ENCODE results near the gene DTX3L. TPM values are rescaled to one million over a fixed set of nuclear protein-coding genes. Genes with fewer than 3 reads are reported as not detected.

DTX3L gene
- total and polyA plus RNA-seq, 9 of the 15 experiments (the other 6 are each of a cell fraction or from before 2014, with no cell fraction given) = 2.3 to 6.5 (median 3.0) TPM

DNA sequence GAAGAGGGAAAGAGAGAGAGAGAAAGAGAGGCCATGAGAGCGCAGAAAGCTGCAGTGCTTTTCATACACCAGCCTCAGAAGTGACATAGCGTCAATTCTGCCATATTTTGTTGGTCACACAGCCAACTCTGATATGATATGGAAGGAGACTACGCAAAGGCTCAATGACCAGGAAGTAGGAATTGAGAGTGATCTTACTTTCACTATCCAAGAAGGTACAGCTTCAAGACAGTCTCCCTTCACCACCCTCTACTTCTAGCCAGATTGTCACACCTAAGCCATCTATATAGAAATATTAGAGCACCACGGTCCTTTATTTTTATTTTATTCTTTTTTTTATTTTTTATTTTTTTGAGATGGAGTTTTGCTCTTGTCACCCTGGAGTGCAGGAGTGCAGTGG is 34.4 kb downstream of the DTX3L start (continued):
- TF ChIP-seq, protein P1, sequence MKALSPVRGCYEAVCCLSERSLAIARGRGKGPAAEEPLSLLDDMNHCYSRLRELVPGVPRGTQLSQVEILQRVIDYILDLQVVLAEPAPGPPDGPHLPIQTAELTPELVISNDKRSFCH (CRISPR knock-in tag; IDR thresholded peaks at IDR 0.05) = no peak
- TF ChIP-seq, protein P1 (tag; IDR thresholded peaks at IDR 0.05) = no peak
- TF ChIP-seq NFIX (CRISPR knock-in tag; IDR thresholded peaks at IDR 0.05; ENCODE audit: low read depth) (no peak), NBN (IDR thresholded peaks at IDR 0.05; ENCODE audit: low read depth) (no peak), XRCC3 (IDR thresholded peaks at IDR 0.05) (no peak), PML (IDR thresholded peaks at IDR 0.05; ENCODE audit: low read length) (no peak), ILK (tag; IDR thresholded peaks at IDR 0.05; ENCODE audit: borderline replicate concordance, low read depth) (no peak), ZNF146 (CRISPR knock-in tag; IDR thresholded peaks at IDR 0.05; ENCODE audit: unreplicated experiment) (no peak), ELF1 (tag; IDR thresholded peaks at IDR 0.05) (peak; percentile 53), HDGF (IDR thresholded peaks at IDR 0.05) (no peak), HMGN3 (IDR thresholded peaks at IDR 0.05; ENCODE audit: borderline replicate concordance, extremely low read depth, insufficient read length, low read depth, low read length) (no peak), HNRNPH1 (optimal IDR thresholded peaks at IDR 0.05; ENCODE audit: low read depth, low read length) (no peak), ETV5 (CRISPR knock-in tag; IDR thresholded peaks at IDR 0.05; ENCODE audit: low read depth) (no peak), ZNF217 (CRISPR knock-in tag; IDR thresholded peaks at IDR 0.05) (no peak), ADNP (tag; IDR thresholded peaks at IDR 0.05) (no peak), ARNT (IDR thresholded peaks at IDR 0.05) (no peak), MTA3 (IDR thresholded peaks at IDR 0.05; ENCODE audit: borderline replicate concordance) (no peak), LCOR (CRISPR knock-in tag; IDR thresholded peaks at IDR 0.05) (no peak), ZNF583 (CRISPR knock-in tag; IDR thresholded peaks at IDR 0.05) (no peak), COPS2 (conservative IDR thresholded peaks at IDR 0.05) (no peak), L3MBTL2 (IDR thresholded peaks at IDR 0.05) (0 out of 2 replicates have a peak, but pooled peaks have one; percentile 29), MTF1 (CRISPR knock-in tag; IDR thresholded peaks at IDR 0.05; ENCODE audit: borderline replicate concordance) (no peak), ASH1L (IDR thresholded peaks at IDR 0.05; ENCODE audit: borderline replicate concordance, low read depth, partially characterized antibody) (no peak)
- TF ChIP-seq, protein P2, sequence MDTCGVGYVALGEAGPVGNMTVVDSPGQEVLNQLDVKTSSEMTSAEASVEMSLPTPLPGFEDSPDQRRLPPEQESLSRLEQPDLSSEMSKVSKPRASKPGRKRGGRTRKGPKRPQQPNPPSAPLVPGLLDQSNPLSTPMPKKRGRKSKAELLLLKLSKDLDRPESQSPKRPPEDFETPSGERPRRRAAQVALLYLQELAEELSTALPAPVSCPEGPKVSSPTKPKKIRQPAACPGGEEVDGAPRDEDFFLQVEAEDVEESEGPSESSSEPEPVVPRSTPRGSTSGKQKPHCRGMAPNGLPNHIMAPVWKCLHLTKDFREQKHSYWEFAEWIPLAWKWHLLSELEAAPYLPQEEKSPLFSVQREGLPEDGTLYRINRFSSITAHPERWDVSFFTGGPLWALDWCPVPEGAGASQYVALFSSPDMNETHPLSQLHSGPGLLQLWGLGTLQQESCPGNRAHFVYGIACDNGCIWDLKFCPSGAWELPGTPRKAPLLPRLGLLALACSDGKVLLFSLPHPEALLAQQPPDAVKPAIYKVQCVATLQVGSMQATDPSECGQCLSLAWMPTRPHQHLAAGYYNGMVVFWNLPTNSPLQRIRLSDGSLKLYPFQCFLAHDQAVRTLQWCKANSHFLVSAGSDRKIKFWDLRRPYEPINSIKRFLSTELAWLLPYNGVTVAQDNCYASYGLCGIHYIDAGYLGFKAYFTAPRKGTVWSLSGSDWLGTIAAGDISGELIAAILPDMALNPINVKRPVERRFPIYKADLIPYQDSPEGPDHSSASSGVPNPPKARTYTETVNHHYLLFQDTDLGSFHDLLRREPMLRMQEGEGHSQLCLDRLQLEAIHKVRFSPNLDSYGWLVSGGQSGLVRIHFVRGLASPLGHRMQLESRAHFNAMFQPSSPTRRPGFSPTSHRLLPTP (IDR thresholded peaks at IDR 0.05; ENCODE audit: borderline replicate concordance, extremely low read depth, insufficient read length) = no peak
- TF ChIP-seq, protein P3, sequence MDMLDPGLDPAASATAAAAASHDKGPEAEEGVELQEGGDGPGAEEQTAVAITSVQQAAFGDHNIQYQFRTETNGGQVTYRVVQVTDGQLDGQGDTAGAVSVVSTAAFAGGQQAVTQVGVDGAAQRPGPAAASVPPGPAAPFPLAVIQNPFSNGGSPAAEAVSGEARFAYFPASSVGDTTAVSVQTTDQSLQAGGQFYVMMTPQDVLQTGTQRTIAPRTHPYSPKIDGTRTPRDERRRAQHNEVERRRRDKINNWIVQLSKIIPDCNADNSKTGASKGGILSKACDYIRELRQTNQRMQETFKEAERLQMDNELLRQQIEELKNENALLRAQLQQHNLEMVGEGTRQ (CRISPR knock-in tag; IDR thresholded peaks at IDR 0.05) = no peak
- TF ChIP-seq, protein P4, sequence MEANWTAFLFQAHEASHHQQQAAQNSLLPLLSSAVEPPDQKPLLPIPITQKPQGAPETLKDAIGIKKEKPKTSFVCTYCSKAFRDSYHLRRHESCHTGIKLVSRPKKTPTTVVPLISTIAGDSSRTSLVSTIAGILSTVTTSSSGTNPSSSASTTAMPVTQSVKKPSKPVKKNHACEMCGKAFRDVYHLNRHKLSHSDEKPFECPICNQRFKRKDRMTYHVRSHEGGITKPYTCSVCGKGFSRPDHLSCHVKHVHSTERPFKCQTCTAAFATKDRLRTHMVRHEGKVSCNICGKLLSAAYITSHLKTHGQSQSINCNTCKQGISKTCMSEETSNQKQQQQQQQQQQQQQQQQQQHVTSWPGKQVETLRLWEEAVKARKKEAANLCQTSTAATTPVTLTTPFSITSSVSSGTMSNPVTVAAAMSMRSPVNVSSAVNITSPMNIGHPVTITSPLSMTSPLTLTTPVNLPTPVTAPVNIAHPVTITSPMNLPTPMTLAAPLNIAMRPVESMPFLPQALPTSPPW (CRISPR knock-in tag; IDR thresholded peaks at IDR 0.05) = no peak

Data from K562 (cell line).